Posterior cingulate gyrus (tissue), 11 donors: ENCODE measurements around the gene PPP2R5A.
"Not testable (repeated sequence)": the region's sequence is repeated elsewhere in the genome, so short reads cannot be mapped to it uniquely, and the experiment has no call there.

Experiments used
- DNase-seq, 10 donors: peaks; one replicate each; pipeline versions ENCODE4 v3.0.0 to v3.0.0-alpha.2; 2020 to 2021; ENCODE audit warnings: mixed read lengths in 3 of 10
- intact Hi-C: fragments of 100-400 bp; cut with DNase I; formaldehyde crosslinking; loops from one replicate; pipeline ENCODE4 v1.15.1; 2023

Gene PPP2R5A

GRCh38 chr1:212267017-212267416, 18.2 kb upstream of the PPP2R5A start:
- no peak for DNase-seq
- intact Hi-C loops = no loop called here

GRCh38 chr1:212267460-212267859, 17.8 kb upstream of the PPP2R5A start:
- DNase-seq = no peak
- intact Hi-C loops = no loop called here

GRCh38 chr1:212269306-212269705, 15.9 kb upstream of the PPP2R5A start:
- no peak for DNase-seq
- intact Hi-C loops = no loop called here

GRCh38 chr1:212270564-212270963, 14.6 kb upstream of the PPP2R5A start:
- no peak for DNase-seq

GRCh38 chr1:212271234-212271633, 14.0 kb upstream of the PPP2R5A start:
- no peak for DNase-seq
- intact Hi-C loops = no loop called here

More at GRCh38 chr1:212270564-212270963, 14.6 kb upstream of the PPP2R5A start:
- intact Hi-C loops = no loop called here

GRCh38 chr1:212271823-212272485, 13.3 kb upstream of the PPP2R5A start:
- intact Hi-C loops = no loop called here
- DNase-seq = no peak

- intact Hi-C loops = loop anchor here (5.0 kb wide), 1 partner anchor 86 kb away; no protein-coding TSS in a partner anchor
- DNase-seq = no peak
These were observed 3.6 kb upstream of the PPP2R5A start for GRCh38 chr1:212281590-212281989.

- intact Hi-C loops = loop anchor here (5.0 kb wide), 1 partner anchor 84 kb away; no protein-coding TSS in a partner anchor
- no peak for DNase-seq
These were observed 1.5 kb upstream of the PPP2R5A start for GRCh38 chr1:212283741-212284140.

- intact Hi-C loops = loop anchor here (5.0 kb wide), 1 partner anchor 83 kb away; no protein-coding TSS in a partner anchor
- no peak for DNase-seq
These were observed 872 bp upstream of the PPP2R5A start for GRCh38 chr1:212284332-212284743.

GRCh38 chr1:212285685-212286555, 710 bp downstream of the PPP2R5A start:
- peak; percentile 33 to 94 (median 50) for DNase-seq
- intact Hi-C loops = loop anchor here (1.0 to 5.0 kb wide), 3 partner anchors 166 to 321 kb away; partner anchors contain the start of genes ATF3, DTL and INTS7

- DNase-seq = no peak
- intact Hi-C loops = loop anchor here (5.0 kb wide), 2 partner anchors 166 to 321 kb away; partner anchors contain the start of gene ATF3
These were observed 1.4 kb downstream of the PPP2R5A start for GRCh38 chr1:212286556-212287131.

GRCh38 chr1:212287261-212287895, 2.2 kb downstream of the PPP2R5A start:
- DNase-seq = no peak
- intact Hi-C loops = loop anchor here (5.0 kb wide), 2 partner anchors 165 to 320 kb away; partner anchors contain the start of gene ATF3

GRCh38 chr1:212287995-212288394, 2.8 kb downstream of the PPP2R5A start:
- not testable (repeated sequence) for DNase-seq
- intact Hi-C loops = loop anchor here (5.0 kb wide), 2 partner anchors 164 to 319 kb away; partner anchors contain the start of gene ATF3

- DNase-seq = no peak
- intact Hi-C loops = loop anchor here (5.0 kb wide), 2 partner anchors 164 to 319 kb away; partner anchors contain the start of gene ATF3
These were observed 3.4 kb downstream of the PPP2R5A start for GRCh38 chr1:212288615-212289014.

GRCh38 chr1:212289262-212290077, 4.3 kb downstream of the PPP2R5A start:
- no peak for DNase-seq
- intact Hi-C loops = loop anchor here (5.0 kb wide), 3 partner anchors 163 to 318 kb away; partner anchors contain the start of gene ATF3

- no peak for DNase-seq
- intact Hi-C loops = loop anchor here (5.0 kb wide), 1 partner anchor 223 kb away; no protein-coding TSS in a partner anchor
These were observed 5.4 kb downstream of the PPP2R5A start for GRCh38 chr1:212290608-212291007.

GRCh38 chr1:212291505-212292134, 6.4 kb downstream of the PPP2R5A start:
- intact Hi-C loops = loop anchor here (5.0 kb wide), 1 partner anchor 224 kb away; no protein-coding TSS in a partner anchor
- no peak for DNase-seq

GRCh38 chr1:212292250-212293105, 7.3 kb downstream of the PPP2R5A start:
- intact Hi-C loops = loop anchor here (5.0 kb wide), 1 partner anchor 225 kb away; no protein-coding TSS in a partner anchor
- no peak for DNase-seq
